ENCODE results near the gene COLEC12.

Gene COLEC12

GRCh38 chr18:475202-476031 lies 25.1 kb downstream of the COLEC12 start:
- no peak for DNase-seq (ENCODE audit: low read depth in 3 of 3)

GRCh38 chr18:474416-474815 lies 26.1 kb downstream of the COLEC12 start:
- no peak for DNase-seq (ENCODE audit: low read depth in 3 of 3)

GRCh38 chr18:473802-474201 lies 26.7 kb downstream of the COLEC12 start:
- no peak for DNase-seq (ENCODE audit: low read depth in 3 of 3)

GRCh38 chr18:471716-472115 lies 28.8 kb downstream of the COLEC12 start:
- no peak for DNase-seq (ENCODE audit: low read depth in 3 of 3)

GRCh38 chr18:470661-471501 lies 29.6 kb downstream of the COLEC12 start:
- no peak for DNase-seq (ENCODE audit: low read depth in 3 of 3)

- DNase-seq (ENCODE audit: low read depth in 3 of 3): no peak
Measured at GRCh38 chr18:468955-469790, 31.3 kb downstream of the COLEC12 start.

- no peak for DNase-seq (ENCODE audit: low read depth in 3 of 3)
Measured at GRCh38 chr18:463827-464541, 36.5 kb downstream of the COLEC12 start.

- DNase-seq (ENCODE audit: low read depth in 3 of 3): no peak
Measured at GRCh38 chr18:463403-463802, 37.1 kb downstream of the COLEC12 start.

GRCh38 chr18:461762-462161 lies 38.7 kb downstream of the COLEC12 start:
- DNase-seq (ENCODE audit: low read depth in 3 of 3): no peak

GRCh38 chr18:460791-461190 lies 39.7 kb downstream of the COLEC12 start:
- no peak for DNase-seq (ENCODE audit: low read depth in 3 of 3)

- no peak for DNase-seq (ENCODE audit: low read depth in 3 of 3)
Measured at GRCh38 chr18:459814-460593, 40.5 kb downstream of the COLEC12 start.

- no peak for DNase-seq (ENCODE audit: low read depth in 3 of 3)
Measured at GRCh38 chr18:457521-458412, 42.7 kb downstream of the COLEC12 start.

GRCh38 chr18:457140-457519 lies 43.4 kb downstream of the COLEC12 start:
- no peak for DNase-seq (ENCODE audit: low read depth in 3 of 3)

GRCh38 chr18:456361-457139 lies 44.0 kb downstream of the COLEC12 start:
- no peak for DNase-seq (ENCODE audit: low read depth in 3 of 3)

- no peak for DNase-seq (ENCODE audit: low read depth in 3 of 3)
Measured at GRCh38 chr18:453400-453799, 47.1 kb downstream of the COLEC12 start.

GRCh38 chr18:452816-453215 lies 47.7 kb downstream of the COLEC12 start:
- no peak for DNase-seq (ENCODE audit: low read depth in 3 of 3)

- DNase-seq (ENCODE audit: low read depth in 3 of 3): no peak
Measured at GRCh38 chr18:449374-449773, 51.1 kb downstream of the COLEC12 start.

- no peak for DNase-seq (ENCODE audit: low read depth in 3 of 3)
Measured at GRCh38 chr18:448116-448790, 52.2 kb downstream of the COLEC12 start.

All from stimulated activated CD4-positive, alpha-beta T cell treated with anti-CD3 and anti-CD28 coated beads, TNF-alpha, amount 100 ng/mL, for 48 hours (primary cell).